Suprapubic skin (tissue), 4 donors: Measurements from ENCODE around the gene GTF2IRD1. TPM values are rescaled to one million over a fixed set of nuclear protein-coding genes. Genes with fewer than 3 reads are reported as not detected.

Experiments
- DNase-seq, 2 donors: peaks; one replicate each; pipeline ENCODE4 v3.0.0-alpha.2; 2019; ENCODE audit warnings: low spot score in 2 of 2
- H3K27ac ChIP-seq: fragments of 200-600 bp; sonication (generic); one replicate; pipeline ENCODE4 v1.5.1; 2019
- H3K27me3 ChIP-seq: fragments of 200-600 bp; sonication (generic); one replicate; pipeline ENCODE4 v1.5.1; 2019
- H3K36me3 ChIP-seq: fragments of 200-600 bp; sonication (generic); one replicate; pipeline ENCODE4 v1.5.1; 2019
- H3K4me1 ChIP-seq: fragments of 200-600 bp; sonication (generic); one replicate; pipeline ENCODE4 v1.5.1; 2019
- H3K4me3 ChIP-seq: fragments of 200-600 bp; sonication (generic); one replicate; pipeline ENCODE4 v1.5.1; 2019; ENCODE audit warnings: mild to moderate bottlenecking
- H3K9me3 ChIP-seq: fragments of 200-600 bp; sonication (generic); one replicate; pipeline ENCODE4 v1.5.1; 2019
- CTCF ChIP-seq, 2 donors: fragments of 200-600 bp in 1 of 2; fragments of 450-650 bp in 1 of 2; sonication (generic) in 1 of 2; IDR thresholded peaks; one replicate each; pipeline ENCODE4 v1.5.1; 2016 to 2019; ENCODE audit warnings: antibody characterized with exemption in 2 of 2, mild to moderate bottlenecking in 1 of 2, moderate library complexity in 1 of 2
- EP300 ChIP-seq: sonication (generic); formaldehyde crosslinking; IDR thresholded peaks from one replicate; pipeline ENCODE4 v1.6.1; 2017; ENCODE audit warnings: antibody characterized with exemption
- POLR2A ChIP-seq, 2 donors: fragments of 450-650 bp; IDR thresholded peaks; one replicate each; pipeline ENCODE4 v1.6.1; 2017; ENCODE audit warnings: antibody characterized with exemption in 2 of 2, mild to moderate bottlenecking in 2 of 2, moderate library complexity in 2 of 2
- POLR2AphosphoS5 ChIP-seq, 3 donors: sonication (generic); formaldehyde crosslinking; IDR thresholded peaks; one replicate each; pipeline ENCODE4 v1.6.1; 2017; ENCODE audit warnings: antibody characterized with exemption in 3 of 3
- WGBS: methylation state at CpG from one replicate; pipeline ENCODE4 v1.1.5; 2018; 5-methylcytosine and 5-hydroxymethylcytosine counted together
- total RNA-seq, 4 donors: library from RNA; depleted of rRNA; stranded (reverse); fragments of >200 nt; gene quantifications; one replicate each; pipeline ENCODE4 v1.1.0, GENCODE V29; 2016

The GTF2IRD1 gene
- total RNA-seq, 4 donors from 2014 or later = 23.1 to 41.2 (median 25.0) TPM

GRCh38 chr7:74455928-74456327 is 2.2 kb downstream of the GTF2IRD1 start:
- Histone ChIP-seq H3K27me3 (no peaks in the 10 kb centered on the region), H3K4me3 (no peak overlapping the region), H3K4me1 (peaks cover 33% of the 10 kb centered on the region), H3K9me3 (no peaks in the 10 kb centered on the region), H3K27ac (peak overlapping the region; percentile 80), H3K36me3 (no peaks in the 10 kb centered on the region)
- no peak for TF ChIP-seq CTCF (IDR thresholded peaks at IDR 0.05)
- no peak for TF ChIP-seq POLR2AphosphoS5 (IDR thresholded peaks at IDR 0.05)
- no peak for TF ChIP-seq POLR2A (IDR thresholded peaks at IDR 0.05)
- no peak for TF ChIP-seq EP300
- WGBS = 67% methylated on average over 6 of the region's 6 CpGs
- DNase-seq = no peak

GRCh38 chr7:74457007-74457406 is 3.3 kb downstream of the GTF2IRD1 start:
- Histone ChIP-seq H3K4me1 (peaks cover 33% of the 10 kb centered on the region), H3K27me3 (no peaks in the 10 kb centered on the region), H3K27ac (no peak overlapping the region), H3K4me3 (no peak overlapping the region), H3K36me3 (no peaks in the 10 kb centered on the region), H3K9me3 (no peaks in the 10 kb centered on the region)
- 87% methylated on average over 5 of the region's 5 CpGs for WGBS
- TF ChIP-seq CTCF (IDR thresholded peaks at IDR 0.05) (no peak), POLR2AphosphoS5 (IDR thresholded peaks at IDR 0.05) (no peak), EP300 (no peak), POLR2A (IDR thresholded peaks at IDR 0.05) (no peak)
- no peak for DNase-seq

GRCh38 chr7:74461970-74462706 is 8.4 kb downstream of the GTF2IRD1 start:
- Histone ChIP-seq H3K4me1 (peaks cover 30% of the 10 kb centered on the region), H3K9me3 (no peaks in the 10 kb centered on the region), H3K4me3 (no peak overlapping the region), H3K27me3 (no peaks in the 10 kb centered on the region), H3K27ac (no peak overlapping the region), H3K36me3 (no peaks in the 10 kb centered on the region)
- no peak for DNase-seq
- TF ChIP-seq CTCF (IDR thresholded peaks at IDR 0.05) = no peak
- no peak for TF ChIP-seq POLR2A (IDR thresholded peaks at IDR 0.05)
- no peak for TF ChIP-seq EP300
- TF ChIP-seq POLR2AphosphoS5 (IDR thresholded peaks at IDR 0.05) = no peak
- WGBS = 90% methylated on average over 15 of the region's 15 CpGs

- no peak overlapping the region for H3K4me3 ChIP-seq
These were observed 9.0 kb downstream of the GTF2IRD1 start for GRCh38 chr7:74462707-74463100.

GRCh38 chr7:74464931-74465886 is 11.5 kb downstream of the GTF2IRD1 start:
- no peak overlapping the region for H3K4me3 ChIP-seq
- H3K27me3 ChIP-seq = no peaks in the 10 kb centered on the region
- H3K36me3 ChIP-seq = no peaks in the 10 kb centered on the region
- TF ChIP-seq EP300 (no peak), POLR2AphosphoS5 (IDR thresholded peaks at IDR 0.05) (no peak), POLR2A (IDR thresholded peaks at IDR 0.05) (no peak), CTCF (IDR thresholded peaks at IDR 0.05) (no peak)
- 59% methylated on average over 7 of the region's 7 CpGs for WGBS
- peak overlapping the region; percentile 81 for H3K27ac ChIP-seq
- peaks cover 31% of the 10 kb centered on the region for H3K4me1 ChIP-seq
- no peak for DNase-seq
- no peaks in the 10 kb centered on the region for H3K9me3 ChIP-seq

More at GRCh38 chr7:74462707-74463100, 9.0 kb downstream of the GTF2IRD1 start:
- Histone ChIP-seq H3K27ac (peak overlapping the region; percentile 37), H3K9me3 (no peaks in the 10 kb centered on the region), H3K4me1 (peaks cover 31% of the 10 kb centered on the region), H3K36me3 (no peaks in the 10 kb centered on the region), H3K27me3 (no peaks in the 10 kb centered on the region)
- no peak for DNase-seq
- 73% methylated on average over 11 of the region's 11 CpGs for WGBS
- TF ChIP-seq EP300 = no peak
